GM12864 (cell line): Measurements from ENCODE around the gene FAM118A.
A peak's percentile ranks its signal among the peaks of the same experiment; 100 is the strongest.

Source experiments
- DNase-seq: peaks from one replicate; pipeline ENCODE4 v3.0.0-alpha.2; 2011; ENCODE audit warnings: low read depth
- H3K4me3 ChIP-seq: 2 replicates; pipeline ENCODE4 v1.5.1; 2011; ENCODE audit warnings: mild to moderate bottlenecking, low read depth, low read length, control low read depth
- TF ChIP-seq, protein P1 (sequence below): IDR thresholded peaks from 2 replicates; pipeline ENCODE4 v1.5.1; 2011; ENCODE audit warnings: low read depth, mild to moderate bottlenecking, moderate library complexity, low read length, control low read depth, inconsistent platforms; ENCODE audit errors: missing control alignments

FAM118A gene

DNA sequence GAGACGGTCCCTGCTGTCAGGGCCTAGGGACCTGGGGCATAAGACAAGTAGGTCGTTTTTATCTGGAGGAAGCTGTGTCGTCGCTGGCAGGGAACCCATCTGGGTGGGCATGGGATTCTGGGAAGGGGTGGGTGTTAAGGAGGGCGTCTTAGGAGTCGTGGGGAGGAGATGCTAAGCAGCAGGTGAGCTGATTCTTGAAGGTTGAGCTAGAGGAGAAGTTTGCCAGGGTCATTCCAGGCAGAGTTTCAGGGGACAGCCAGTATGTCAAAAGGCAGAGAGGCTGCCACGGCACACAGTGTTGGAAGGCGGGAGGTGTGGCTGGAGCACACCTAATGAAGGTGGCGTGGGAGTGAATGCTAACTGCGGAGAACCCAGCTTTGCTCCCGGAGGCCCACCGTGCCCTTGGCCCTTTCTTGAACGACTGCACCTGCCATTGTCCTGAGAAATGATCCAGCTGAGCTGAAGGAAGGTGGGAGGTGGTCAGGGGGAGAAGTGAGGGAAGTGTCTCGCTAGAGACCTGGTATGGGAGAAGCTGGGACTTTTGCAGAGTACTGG, 1.3 kb downstream of the FAM118A start:
- TF ChIP-seq, protein P1, sequence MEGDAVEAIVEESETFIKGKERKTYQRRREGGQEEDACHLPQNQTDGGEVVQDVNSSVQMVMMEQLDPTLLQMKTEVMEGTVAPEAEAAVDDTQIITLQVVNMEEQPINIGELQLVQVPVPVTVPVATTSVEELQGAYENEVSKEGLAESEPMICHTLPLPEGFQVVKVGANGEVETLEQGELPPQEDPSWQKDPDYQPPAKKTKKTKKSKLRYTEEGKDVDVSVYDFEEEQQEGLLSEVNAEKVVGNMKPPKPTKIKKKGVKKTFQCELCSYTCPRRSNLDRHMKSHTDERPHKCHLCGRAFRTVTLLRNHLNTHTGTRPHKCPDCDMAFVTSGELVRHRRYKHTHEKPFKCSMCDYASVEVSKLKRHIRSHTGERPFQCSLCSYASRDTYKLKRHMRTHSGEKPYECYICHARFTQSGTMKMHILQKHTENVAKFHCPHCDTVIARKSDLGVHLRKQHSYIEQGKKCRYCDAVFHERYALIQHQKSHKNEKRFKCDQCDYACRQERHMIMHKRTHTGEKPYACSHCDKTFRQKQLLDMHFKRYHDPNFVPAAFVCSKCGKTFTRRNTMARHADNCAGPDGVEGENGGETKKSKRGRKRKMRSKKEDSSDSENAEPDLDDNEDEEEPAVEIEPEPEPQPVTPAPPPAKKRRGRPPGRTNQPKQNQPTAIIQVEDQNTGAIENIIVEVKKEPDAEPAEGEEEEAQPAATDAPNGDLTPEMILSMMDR = no peak
- DNase-seq = no peak
- H3K4me3 ChIP-seq = peak overlapping the region; percentile 85

DNA sequence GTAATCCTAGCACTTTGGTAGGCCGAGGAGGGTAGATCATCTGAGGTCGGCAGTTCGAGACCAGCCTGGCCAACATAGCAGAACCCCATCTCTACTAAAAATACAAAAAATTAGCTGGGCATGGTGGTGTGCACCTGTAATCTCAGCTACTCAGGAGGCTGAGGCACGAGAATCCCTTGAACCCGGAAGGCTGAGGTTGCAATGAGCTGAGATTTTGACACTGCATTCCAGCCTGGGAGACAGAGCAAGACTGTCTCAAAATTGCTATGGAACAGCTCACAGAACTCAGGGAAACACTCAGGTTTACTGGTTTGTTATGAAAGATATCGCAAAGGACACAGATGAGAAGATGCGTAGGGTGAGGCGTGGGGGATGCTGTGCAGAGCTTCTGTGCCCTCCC, 2.7 kb downstream of the FAM118A start:
- TF ChIP-seq, protein P1 = no peak
- DNase-seq = no peak
- no peak overlapping the region for H3K4me3 ChIP-seq

DNA sequence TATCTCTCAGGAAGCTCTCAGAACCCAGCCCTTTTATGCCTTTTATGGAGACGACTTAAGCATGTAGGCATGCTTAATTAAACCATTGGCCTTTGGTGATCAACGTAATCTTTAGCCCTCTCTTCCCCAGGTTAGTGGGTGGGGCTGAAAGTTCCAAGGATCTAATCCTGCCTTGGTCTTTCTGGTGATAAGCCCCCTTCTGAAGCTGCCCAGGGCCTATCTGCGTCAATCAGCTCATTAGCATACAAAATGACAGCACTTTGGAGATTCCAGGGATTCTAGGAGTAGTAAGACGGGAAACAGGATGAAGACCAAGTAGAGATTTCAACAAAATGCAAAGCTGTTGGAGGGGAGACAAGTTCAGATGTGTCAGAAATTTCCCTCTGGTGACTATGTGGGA, 3.1 kb downstream of the FAM118A start:
- TF ChIP-seq, protein P1 = no peak
- H3K4me3 ChIP-seq = no peak overlapping the region
- DNase-seq = no peak

DNA sequence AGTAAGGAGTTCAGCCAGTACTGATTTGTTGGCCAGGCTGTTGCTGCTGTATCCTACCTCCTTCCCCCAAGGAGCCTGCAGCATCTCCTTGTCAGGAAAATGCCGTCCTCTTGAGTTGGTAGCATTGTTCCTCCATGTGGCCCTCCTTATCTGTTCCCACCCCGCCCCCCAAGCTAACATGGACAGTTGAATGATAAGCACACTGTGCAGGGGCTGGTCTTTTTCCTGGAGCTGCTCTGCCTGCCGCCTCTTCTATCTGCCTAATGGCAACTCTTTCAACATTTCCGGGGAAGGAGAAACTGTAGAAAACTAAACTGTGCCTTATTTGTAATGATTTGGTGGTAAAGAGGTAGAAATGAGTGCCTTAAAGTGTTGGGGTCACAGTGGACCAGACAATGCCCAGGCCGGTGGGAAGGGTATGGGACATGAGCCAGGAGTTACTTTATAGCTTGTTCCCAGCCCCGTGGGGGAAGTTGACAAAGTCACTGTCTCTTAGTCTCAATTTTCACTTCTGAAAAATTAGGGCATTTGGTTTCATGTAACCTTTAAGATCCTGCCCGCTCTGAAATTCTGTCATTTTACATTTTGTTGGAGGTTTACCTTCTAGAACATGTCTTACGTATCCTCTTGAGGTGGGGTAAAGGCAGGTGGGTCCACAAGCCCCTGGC, 4.5 kb downstream of the FAM118A start:
- DNase-seq = no peak
- no peak overlapping the region for H3K4me3 ChIP-seq
- TF ChIP-seq, protein P1 = no peak

DNA sequence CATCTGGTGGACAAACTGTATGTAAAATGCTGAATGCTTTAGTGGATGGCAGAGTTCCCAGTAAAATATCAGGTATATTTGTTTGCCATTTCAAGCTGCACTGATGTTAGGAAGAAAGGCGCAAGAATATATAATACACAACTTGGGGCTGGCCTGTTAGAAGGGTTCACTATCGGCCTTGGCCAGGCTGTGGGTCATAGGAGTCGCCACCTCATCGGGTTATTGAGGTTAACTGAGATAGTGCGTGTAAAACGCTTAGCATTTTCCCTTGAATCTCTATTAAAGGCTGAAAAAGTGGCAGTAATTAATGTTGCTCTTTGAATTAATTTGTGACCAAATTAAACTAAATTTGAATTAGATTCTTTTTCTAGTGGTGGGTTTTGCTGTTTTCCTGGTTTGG, 5.1 kb downstream of the FAM118A start:
- TF ChIP-seq, protein P1 = no peak
- H3K4me3 ChIP-seq = no peak overlapping the region
- DNase-seq = no peak

DNA sequence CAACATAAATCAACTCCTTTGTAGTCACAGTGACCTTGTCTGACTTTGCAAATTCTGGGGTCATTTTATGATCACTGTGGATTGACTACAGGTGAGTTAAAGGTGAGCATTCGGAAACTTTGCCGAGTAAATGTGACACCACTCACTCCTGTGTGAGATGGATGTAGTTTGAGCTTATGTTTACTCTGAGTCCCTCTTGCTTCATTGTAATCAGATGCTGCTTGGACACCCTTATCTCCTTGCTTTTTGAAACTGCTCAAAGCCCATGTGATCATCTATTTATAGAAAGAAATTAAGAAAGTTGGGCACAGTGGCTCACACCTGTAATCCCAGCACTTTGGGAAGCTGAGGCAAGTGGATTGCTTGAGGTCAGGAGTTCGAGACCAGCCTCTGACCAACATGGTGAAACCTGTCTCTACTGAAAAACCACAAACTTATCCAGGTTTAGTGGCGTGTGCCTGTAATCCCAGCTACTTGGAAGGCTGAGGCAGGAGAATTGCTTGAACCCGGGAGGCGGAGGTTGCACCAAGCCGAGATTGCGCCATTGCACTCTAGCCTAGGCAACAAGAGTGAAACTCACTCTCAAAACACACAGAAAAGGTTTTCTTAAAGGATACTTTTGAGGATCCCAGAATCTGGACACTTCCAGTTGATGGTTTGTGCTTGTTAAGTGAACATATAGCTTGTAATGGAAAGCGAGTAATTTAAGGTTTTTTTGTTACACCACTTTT, 7.2 kb downstream of the FAM118A start:
- no peak overlapping the region for H3K4me3 ChIP-seq
- DNase-seq = no peak
- TF ChIP-seq, protein P1 = no peak
